Fibroblast of upper back skin (primary cell): ENCODE results near the gene SCAMP2.
"Not testable (repeated sequence)": the region's sequence is repeated elsewhere in the genome, so short reads cannot be mapped to it uniquely, and the experiment has no call there.

Experiments used
- DNase-seq: peaks from one replicate; pipeline ENCODE4 v3.0.0-alpha.2; 2013

SCAMP2 gene

DNA sequence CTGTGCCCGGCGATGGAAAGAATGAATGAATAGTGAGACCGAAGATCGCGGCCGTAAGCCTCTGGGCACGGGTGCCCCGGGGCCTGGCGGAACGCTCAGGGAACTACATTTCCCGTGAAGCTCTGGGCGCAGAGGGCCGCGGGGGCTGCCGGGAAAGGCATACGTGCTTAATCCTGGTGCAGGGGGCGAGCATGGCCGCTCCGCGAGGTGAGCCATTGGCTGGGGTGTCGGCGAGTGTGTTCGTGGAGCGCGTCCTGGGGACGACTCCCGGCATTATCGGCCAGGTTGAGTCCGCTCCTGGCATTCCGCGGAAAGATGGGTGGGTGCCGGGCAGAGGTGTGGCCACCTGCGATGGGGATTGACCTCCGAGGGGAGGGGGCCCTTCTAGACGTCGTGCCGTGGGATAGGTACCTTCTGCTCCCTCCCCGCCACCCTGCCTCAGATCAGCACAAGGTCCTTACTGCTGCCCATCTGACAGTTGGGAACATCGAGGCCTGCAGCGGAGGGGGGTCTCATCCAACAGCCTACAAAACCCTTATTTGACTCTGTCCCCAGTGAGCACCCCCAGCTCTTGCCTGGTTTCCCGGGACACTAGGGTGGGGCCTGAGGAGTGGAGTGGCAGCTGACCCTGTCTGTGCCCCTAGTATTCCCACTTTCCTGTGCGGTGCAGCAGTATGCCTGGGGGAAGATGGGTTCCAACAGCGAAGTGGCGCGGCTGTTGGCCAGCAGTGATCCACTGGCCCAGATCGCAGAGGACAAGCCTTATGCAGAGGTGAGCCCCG, 16.9 kb upstream of the SCAMP2 start, which contains the start of gene MPI:
TSS of gene MPI (plus strand) at position 160 of the 782 bp plus-strand sequence. CDS start at position 192, 32 bp downstream.
- peak; percentile 74 for DNase-seq

DNA sequence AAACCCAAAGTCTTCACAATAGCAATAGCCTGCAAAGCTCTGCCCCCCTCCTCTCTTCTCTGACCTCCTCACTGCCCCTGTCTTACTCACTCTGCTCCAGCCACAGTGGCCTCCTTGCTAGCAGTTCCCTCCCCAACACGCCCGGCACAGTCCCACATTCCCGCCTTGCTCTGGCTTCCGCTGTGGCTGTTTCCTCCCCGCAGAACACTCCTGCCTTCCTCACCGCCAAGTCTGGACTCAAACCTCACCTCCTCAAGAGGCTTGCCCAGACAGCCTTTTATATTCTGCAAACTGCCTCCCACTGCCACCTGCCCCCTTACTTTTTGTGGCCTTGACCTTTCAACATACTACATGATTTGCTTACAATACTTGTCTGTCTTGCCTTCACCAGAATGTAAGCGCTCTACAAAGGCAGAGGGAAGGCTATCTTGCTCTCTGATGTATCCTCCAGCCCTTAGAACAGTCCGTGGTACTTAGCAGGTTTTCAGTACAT, 16.3 kb upstream of the SCAMP2 start:
- DNase-seq: peak; percentile 46

DNA sequence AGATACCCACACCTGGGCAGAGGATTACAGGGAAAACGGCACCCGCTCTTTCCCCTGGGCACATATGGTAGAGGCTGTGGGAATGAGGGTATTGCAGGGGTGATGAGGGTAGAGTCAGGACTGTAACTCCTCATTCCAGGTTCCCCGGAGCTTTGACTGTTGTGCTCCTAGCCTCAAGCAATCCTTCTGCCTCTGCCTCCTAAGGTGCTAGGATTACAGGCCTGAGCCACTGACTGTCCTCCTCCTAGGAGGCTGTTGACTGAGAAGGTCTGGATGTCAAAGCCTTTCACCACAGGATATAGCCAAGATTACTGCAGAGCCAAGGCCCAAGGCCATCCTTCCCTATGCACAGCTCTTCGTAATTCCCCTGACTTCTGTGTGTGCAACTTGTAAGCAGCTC, 15.6 kb upstream of the SCAMP2 start:
- DNase-seq: no peak

- DNase-seq: not testable (repeated sequence)
Observed at GRCh38 chr15:74887537-74888193, 14.5 kb upstream of the SCAMP2 start.

GRCh38 chr15:74885461-74885860, 12.3 kb upstream of the SCAMP2 start:
- DNase-seq: no peak

DNA sequence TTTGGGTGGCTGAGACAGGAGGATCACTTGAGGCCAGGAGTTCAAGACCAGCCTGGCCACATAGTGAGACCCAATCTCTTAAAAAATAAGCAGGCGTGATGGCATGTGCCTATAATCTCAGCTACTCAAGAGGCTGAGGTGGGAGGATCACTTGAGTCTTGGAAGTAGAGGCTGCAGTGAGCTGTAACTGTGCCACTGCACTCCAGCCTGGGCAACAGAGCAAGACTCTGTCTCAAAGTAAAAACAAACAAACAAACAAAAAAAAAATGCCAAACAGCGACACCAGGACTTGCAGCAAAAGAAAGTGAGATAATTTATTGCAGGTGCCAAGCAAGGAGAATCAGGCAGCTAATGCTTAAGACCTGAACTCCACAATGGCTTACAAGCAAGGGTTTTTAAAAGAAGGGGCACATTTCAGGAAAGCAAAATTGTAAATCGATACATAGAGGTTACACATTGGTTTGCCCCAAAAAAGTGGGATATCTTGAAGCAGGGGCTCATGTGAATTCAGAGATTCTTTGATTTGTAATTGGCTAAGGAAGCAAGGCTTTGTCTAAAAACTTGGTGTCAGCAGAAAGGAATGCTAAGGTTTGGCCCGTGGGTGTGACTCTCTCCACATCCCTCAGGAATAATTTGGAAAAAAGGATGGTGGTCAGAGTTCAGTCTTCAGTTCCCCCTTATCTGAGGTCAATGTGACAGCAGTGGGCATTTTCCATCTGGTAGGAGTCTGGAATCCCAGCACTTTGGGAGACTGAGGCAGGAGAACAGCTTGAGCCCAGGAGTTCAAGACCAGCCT, 11.5 kb upstream of the SCAMP2 start:
- peak; percentile 35 for DNase-seq

DNA sequence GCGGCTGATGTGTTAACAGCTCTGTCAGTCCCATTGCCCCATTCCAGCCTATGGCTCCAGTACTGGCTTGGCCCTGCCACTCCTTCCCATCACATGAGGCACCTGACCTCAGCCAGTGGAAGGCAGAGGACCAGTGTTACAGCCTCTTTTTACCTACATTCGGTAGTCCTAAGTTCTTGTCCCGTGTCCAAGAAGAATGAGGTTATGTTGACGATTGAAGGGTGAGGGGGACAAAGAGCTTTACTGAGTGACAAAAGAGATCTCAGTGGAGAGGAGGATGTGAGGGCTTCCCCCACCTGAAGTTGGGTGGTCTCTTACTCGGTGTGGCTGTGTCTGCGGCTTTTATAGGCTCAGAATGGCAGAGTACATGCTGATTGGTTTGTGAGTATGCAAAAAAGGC, 9.4 kb upstream of the SCAMP2 start:
- no peak for DNase-seq

GRCh38 chr15:74878273-74878672, 5.1 kb upstream of the SCAMP2 start:
- DNase-seq: no peak

DNA sequence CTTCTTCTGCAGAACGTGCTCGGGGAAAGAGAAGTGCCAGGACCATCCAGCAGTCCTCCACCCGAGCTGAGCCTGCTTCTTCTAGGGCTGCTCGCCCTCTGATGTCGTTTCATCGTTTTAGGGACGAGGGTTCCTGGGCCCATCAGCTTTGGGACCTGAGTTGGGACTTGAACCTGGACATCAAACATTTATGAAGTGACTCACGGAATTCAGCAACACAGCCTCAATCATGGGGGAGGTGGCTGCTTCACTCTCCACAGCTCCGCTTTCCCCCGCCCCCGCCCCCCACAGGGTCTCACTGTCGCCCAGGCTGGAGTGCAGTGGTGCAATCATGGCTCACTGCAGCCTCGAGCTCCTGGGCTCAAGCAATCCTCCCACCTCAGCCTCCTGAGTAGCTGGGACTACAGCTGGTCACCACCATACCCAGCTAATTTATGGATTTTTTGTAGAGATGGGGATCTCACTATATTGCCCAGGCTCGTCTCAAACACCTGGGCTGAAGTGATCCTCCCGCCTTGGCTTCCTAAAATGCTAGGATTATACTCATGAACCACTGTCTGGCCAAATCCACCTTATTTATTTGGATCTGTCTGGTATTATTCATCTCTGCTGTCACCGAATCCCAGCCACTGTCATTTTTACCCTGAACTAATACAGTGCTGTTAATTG, 725 bp upstream of the SCAMP2 start:
- DNase-seq: peak; percentile 45

- no peak for DNase-seq
Observed at GRCh38 chr15:74872702-74873035, 496 bp downstream of the SCAMP2 start.

DNA sequence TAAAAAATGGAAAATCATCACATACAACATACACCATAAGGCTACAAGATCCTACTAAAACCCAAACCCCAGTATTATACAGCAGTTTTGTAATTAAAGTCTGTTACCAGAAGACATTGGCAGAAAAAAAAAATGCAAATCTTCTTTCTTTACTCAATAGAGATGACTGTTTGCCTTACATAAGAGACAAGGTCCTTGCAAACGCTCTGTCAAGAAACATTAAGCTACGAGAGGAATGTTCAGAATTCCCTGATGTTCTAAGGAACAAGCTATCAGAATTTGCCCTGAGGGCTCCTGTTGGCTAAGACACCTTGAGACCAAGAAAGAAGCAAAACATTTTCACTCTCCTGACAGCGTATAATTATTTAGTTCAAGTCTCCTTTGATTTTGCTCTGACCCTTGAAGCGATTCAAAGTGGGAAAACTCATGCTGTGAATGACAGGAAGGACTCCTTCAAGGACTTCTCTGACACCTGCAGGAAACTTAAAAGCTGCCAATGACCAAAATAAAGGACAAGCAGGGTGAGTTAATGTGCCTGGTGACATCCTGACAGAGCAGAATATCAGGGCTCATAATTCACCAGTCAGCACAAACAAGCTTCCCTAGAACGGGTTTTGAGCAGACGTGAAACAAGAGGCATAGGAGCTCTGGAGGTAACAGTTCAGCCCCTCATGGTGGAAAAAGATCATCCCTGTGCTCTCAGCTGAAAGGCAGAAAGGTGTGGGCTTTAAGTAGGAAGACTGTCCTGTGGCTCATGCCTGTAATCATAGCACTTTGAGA, 2.5 kb downstream of the SCAMP2 start:
- no peak for DNase-seq

GRCh38 chr15:74869726-74870407, 3.3 kb downstream of the SCAMP2 start:
- no peak for DNase-seq

GRCh38 chr15:74869372-74869725, 3.8 kb downstream of the SCAMP2 start:
- DNase-seq: no peak

DNA sequence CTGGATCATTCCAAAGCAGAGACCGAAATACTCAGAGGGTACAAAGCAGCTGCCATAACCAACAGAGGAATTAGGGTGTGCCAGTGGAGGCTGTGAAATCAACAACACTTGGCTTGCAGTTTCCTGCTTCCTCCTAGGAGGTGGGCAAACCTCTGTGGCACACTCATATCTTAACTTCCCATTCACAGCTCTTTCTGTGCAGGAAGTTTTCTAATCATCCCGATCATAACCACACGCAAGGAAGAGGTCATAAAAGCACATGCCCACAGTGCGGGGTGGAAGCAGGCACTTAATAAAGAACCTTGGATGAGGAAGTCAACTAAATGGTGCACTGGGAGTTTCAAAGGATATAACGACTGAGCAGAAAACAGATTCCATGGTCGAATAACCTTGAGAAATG, 5.1 kb downstream of the SCAMP2 start:
- no peak for DNase-seq

GRCh38 chr15:74867466-74868038, 5.6 kb downstream of the SCAMP2 start:
- DNase-seq: no peak

- peak; percentile 51 for DNase-seq
Observed at GRCh38 chr15:74866090-74866489, 7.1 kb downstream of the SCAMP2 start.

DNA sequence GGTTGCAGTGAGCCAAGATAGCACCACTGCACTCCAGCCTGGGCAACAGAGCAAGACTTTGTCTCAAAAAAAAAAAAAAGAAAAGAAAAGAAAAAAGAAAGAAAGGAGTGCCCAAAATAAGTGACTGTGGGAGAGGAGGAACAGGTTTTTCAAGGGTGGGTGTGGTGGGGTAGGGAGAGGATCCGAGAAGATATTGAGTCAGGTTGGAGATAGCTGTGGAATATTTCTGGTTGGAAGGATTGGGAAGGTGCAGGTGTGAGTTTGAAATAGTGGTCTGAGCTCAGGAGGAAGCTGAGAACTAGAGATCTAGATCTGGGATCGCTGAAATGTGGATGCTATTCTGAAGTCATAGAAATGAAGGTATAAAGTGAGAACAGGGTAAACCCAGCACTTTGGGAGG, 7.8 kb downstream of the SCAMP2 start:
- DNase-seq: no peak

DNA sequence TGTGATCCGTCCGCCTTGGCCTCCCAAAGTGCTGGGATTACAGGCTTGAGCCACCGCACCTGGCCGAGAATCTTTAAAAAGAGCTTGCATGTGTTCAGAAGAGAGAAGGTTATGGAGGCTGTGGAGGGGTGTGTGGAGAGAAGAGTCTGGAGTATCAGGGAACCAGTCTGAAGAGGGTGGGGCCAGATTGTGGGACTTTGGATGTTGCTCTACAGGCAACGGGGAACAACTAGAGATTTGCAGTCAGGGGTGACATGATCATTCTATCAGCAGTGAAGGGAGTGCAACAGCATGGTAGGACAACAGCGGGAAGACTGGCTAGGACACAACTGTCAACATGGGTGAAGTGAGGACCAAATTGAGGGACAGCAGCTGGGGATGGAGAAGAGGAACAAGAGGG, 8.9 kb downstream of the SCAMP2 start:
- no peak for DNase-seq

GRCh38 chr15:74863239-74864056, 9.7 kb downstream of the SCAMP2 start:
- no peak for DNase-seq

GRCh38 chr15:74858369-74858740, 14.8 kb downstream of the SCAMP2 start:
- no peak for DNase-seq
